Measurements from ENCODE around the gene ECD.

DNA sequence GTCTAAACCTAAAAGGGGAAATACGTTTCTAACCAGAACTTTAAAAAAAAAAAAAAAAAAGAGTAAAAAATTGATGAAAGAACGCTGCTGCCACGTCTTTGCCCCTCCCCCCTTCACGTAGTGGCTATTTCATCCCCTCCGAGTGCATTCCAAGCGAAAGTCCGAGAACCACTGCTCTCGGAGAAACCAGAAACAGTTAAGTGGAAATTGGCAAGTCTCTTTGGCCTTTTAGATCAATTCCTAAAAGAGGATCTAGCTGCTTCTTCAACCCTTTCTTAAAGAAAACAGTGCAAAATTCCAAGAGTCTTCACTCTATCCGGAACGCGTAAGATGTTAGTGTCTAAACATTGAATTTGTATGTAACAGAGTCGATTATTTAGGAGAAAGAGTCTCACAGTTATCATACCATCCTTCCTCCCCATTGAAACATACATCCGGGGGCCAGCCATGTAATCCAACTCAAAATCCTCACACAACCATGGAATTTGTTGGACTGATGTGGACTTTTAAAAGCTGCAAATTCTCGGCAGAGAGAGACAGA lies 72.3 kb downstream of the ECD start:
- TF ChIP-seq, protein P1, sequence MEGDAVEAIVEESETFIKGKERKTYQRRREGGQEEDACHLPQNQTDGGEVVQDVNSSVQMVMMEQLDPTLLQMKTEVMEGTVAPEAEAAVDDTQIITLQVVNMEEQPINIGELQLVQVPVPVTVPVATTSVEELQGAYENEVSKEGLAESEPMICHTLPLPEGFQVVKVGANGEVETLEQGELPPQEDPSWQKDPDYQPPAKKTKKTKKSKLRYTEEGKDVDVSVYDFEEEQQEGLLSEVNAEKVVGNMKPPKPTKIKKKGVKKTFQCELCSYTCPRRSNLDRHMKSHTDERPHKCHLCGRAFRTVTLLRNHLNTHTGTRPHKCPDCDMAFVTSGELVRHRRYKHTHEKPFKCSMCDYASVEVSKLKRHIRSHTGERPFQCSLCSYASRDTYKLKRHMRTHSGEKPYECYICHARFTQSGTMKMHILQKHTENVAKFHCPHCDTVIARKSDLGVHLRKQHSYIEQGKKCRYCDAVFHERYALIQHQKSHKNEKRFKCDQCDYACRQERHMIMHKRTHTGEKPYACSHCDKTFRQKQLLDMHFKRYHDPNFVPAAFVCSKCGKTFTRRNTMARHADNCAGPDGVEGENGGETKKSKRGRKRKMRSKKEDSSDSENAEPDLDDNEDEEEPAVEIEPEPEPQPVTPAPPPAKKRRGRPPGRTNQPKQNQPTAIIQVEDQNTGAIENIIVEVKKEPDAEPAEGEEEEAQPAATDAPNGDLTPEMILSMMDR (conservative IDR thresholded peaks at IDR 0.05), result no peak
- no peak for TF ChIP-seq ZFX (IDR thresholded peaks at IDR 0.05)

All from C4-2B (cell line).